ENCODE results near the gene IFNW1.
"Not testable (repeated sequence)": the region's sequence is repeated elsewhere in the genome, so short reads cannot be mapped to it uniquely, and the experiment has no call there.

IFNW1 gene

DNA sequence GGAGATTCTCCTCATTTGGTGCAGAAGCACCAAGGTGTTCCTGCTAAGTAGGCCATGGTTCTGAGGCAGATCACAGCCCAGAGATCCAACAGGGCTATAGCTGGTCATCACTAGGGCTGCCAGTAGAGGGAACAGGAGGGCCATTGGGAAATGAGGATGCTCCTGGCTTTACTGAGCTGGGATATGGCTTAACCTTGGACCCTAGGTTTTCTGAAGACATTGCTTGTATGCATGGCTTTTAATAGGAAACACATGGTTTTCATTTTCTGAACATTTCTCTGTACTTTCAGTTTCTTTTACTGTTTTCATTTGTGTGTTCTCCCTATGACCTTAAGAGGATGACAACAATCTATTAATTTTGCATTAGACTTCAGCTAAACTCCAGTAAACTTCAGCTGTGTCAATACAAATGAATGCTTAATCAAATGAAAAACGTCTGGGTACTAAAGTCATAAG, at the start of gene IFNW1:
IFNW1 (minus strand) TSS at position 406 of the 456 bp plus-strand sequence; CDS start at position 144, 262 bp downstream.
- DNase-seq (ENCODE audit: low spot score) (no peak), FAIRE-seq (no peak)

DNA sequence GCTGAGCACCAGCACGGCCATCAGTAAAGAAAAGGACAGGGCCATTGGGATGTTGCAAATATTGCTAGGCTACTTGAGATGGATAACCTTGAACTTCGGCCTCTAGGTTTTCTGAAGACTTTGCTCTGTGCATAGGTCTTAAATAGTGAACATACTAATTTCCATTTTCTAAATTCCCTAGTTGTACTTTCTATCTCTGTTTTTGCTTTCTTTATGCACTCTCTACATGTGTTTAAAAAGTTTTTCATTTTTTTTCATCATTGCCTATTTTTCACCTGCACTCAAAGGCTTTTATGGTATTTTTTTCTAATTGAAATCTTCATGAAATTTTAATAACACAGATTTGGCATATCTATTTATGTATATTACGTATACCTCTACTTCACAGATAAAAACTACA, 45.9 kb upstream of the IFNW1 start, which contains the start of gene IFNA4:
IFNA4 (minus strand) TSS at position 101 of the 400 bp plus-strand sequence; CDS start at position 45, 56 bp downstream.
- DNase-seq (ENCODE audit: low spot score); FAIRE-seq: not testable (repeated sequence)

DNA sequence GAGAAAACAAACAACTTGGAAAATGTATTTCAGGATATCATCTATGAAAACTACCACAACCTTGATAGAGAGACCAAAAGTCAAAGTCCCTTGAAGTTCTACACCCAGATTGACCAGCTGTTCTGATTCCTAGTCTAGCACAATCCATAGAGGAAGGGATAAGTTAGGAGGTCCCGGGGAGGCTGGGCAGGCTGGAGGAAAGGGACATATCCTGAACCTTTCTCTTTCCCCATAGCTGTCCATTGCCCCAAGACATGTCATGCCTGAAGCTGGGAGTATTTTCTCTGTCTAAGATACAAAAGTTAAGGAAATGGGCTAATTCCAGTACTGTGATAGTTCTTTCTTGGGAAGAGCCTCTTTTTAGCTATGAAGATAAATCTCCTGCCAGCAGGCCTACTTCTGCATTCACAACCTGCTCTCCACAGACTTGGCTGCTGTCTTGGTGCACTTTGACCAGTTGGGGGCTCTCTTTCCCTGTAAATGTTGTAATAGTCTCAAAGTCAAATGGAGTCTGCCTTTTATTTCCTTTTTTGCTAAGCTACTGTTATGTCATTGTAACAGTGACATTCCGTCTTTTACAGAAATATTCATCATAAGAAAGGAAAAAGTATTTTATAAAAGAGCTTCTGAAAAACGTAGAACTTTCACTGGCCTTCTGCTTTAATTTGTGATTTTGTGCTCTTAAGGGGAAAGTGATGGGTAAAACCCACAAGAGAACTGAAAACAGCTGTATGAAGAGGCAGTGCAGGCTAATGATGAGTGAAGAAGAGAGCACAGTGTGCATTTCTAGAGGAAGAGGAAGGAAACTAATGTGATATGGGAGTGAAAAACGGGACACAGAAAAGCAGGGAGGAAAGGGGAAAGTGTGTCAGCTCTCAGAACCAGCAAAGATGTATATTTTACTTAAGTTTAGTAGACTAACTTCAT, 41.4 kb upstream of the IFNW1 start:
- FAIRE-seq; DNase-seq (ENCODE audit: low spot score): not testable (repeated sequence)

DNA sequence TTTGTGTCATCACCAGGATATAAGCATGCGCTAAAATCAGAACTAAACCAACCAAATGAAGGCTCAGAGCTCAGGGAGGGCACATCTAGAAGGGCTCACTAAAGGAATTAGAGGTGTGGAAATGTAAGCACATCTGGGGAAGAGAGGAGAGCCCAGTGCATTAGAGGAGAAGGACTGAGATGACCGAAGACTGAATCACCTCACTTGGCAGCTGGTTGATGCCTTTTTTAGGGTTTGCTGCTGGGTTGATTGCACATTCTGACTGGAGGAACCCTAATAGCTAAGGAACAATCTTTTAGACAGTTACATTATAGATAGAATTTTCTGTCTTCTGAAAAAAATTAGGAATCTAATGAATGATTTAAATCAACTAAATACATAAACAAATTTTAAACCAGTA, 33.0 kb upstream of the IFNW1 start:
- DNase-seq (ENCODE audit: low spot score) (no peak), FAIRE-seq (no peak)

DNA sequence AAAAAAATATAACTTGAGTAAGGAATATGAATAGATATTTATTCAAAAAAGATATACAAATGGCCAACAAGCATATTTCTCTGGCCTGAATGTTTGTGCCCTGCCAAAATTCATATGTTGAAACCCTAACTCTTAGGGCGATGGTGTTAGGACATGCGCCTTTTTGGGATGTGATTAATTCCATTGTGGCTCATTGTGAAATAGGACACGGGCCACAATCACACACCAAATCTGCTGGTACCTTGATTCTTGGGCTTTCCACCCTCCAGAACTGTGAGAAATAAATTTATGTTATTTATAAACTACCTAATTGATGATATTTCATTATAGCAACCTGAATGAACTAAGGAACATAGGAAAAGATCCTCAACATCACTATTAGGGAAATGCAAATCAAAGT, 30.5 kb upstream of the IFNW1 start:
- no peak for FAIRE-seq
- no peak for DNase-seq (ENCODE audit: low spot score)

DNA sequence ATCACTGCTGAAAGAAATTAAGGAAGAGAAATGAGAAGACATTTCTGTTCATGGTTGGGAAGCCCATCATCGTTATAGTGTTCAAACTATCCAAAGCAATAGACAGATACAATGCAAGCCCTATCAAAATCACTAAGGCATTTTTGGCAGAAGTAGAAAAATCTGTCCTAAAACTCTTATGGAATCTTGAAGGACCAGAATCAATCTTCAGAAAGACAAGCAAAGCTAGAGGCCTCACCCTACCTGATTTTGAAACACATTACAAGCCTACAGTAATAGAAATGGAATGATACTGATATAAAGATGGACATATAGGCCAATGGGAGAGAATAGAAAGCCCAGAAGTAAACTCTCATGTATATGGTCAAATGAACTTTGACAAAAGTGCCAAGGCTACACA, 29.7 kb upstream of the IFNW1 start:
- FAIRE-seq = no peak
- DNase-seq (ENCODE audit: low spot score) = no peak

DNA sequence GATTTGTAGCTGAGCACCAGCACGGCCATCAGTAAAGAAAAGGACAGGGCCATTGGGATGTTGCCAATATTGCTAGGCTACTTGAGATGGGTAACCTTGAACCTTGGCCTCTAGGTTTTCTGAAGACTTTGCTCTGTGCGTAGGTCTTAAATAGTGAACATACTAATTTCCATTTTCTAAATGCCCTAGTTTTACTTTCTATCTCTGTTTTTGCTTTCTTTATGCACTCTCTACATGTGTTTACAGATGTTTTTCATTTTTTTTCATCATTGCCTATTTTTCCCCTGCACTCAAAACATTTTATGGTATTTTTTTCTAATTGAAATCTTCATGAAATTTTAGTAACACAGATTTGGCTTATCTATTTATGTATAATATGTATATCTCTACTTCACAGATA, 24.9 kb upstream of the IFNW1 start, which contains the start of gene IFNA21:
IFNA21 (minus strand) TSS at position 101 of the 400 bp plus-strand sequence; CDS start at position 53, 48 bp downstream.
- not testable (repeated sequence) for DNase-seq (ENCODE audit: low spot score); FAIRE-seq

DNA sequence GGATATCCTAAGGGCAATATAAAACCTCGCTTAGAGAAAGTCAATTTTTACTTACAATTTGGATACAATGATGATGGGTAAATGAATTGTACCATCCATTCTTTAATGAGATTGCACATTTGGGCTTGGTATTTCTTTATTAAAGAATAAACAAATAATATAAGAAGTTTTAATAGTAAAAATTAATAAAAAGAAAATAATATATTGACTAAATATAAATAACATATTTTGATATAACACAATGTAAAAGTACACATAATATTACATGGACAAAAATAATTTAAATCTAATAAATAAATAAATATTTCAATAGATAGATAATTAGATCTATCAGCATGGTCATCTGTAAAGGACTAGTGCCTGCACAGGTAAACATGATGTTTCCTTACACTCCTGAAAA, 23.9 kb upstream of the IFNW1 start:
- DNase-seq (ENCODE audit: low spot score) = no peak
- no peak for FAIRE-seq

DNA sequence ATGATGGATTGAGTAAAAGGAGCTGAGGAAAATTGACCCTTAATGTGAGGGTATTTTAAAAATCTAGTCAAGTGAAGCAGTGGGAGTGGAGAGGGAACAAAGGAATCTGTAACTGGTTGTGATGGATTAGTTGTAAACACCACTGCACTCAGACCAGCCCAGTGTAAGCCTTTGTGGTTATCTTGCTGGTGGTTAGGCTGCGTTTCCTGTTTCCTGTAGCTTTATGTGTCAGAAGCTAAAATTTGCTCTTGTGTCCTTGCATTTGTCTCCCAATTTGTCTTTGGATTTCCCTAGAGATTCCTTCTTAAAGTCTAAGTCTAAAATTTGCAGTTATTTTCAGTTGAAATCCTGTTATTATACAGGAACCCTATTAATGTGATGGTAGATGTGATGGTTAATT, 18.5 kb upstream of the IFNW1 start:
- FAIRE-seq (no peak), DNase-seq (ENCODE audit: low spot score) (peak; percentile 3)

DNA sequence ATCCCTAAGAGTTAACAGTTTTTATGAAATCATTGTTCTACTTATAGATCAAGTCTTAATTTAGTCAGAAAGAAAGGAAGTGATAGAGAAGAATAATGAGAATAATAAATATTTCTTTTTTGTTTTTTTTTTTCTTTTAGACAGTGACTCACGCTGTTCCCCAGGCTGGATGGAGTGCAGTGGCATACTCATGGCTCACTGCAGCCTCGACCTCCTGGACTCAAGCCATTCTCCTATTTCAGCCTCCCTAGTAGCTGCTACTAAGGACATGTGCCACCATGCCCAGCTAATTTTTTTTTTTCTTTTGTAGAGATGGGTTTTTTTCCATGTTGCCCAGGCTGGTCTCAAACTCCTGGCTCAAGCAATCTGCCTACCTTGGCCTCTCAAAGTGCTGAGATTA, 13.9 kb upstream of the IFNW1 start:
- FAIRE-seq (no peak), DNase-seq (ENCODE audit: low spot score) (no peak)

DNA sequence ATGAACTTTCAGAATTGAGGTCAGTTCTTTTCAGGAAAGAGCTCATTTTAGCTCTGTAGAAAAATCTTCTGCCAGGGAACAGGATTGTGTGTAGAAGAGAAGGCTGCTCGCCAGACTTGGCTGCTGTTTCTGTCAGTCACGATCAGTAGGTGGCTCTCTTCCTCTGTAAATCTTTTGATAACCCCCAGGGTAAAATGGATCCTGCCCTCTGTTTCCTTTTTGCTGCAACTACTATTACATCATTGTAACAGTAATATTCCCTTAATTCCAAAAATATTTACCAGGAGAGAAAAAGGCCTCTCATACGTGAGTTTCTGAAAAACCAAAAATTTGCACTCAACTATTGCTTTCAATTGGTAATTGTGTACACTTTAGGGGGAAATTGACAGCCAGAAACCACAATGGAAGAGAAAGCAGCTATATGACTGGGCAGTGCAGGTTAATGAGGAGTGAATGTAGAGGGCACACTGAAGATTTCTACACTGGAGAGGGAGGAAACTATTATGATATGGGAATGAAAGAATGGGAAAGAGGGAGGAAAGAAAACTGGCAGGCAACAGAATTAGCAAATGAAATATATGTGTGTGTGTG, 12.5 kb upstream of the IFNW1 start:
- no peak for FAIRE-seq
- DNase-seq (ENCODE audit: low spot score) = peak; percentile 26

DNA sequence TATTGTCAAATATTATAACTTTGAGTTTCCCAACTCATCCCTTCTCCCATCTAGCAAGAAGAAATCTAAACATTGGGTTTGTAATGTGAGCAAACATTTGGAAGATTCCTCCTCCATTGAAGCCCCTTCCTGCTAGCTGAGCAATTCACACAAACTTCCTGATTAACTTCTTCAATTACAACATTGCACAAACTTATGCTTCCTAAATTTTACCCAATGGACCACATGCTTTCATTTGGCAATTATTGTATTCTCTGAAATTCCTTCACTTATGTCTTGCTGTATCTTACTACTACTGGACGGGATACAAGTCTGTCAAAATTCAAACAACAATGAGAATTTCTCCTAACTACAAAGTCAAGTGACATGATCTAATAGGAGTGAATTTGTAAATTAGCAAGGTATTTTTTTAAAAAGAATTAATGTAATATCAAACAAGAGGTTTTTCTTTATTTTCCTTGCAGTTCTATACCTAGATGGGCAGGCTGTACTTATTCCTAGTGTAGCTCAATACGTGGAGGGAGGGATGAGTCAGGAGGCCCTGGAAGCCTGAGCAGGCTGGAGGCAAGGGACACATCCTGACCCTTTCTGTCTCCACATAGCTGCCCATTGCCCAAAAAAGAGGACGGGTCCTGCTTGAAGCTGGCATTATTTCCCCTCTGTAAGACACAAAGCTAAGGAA, 11.8 kb upstream of the IFNW1 start:
- FAIRE-seq = no peak

DNA sequence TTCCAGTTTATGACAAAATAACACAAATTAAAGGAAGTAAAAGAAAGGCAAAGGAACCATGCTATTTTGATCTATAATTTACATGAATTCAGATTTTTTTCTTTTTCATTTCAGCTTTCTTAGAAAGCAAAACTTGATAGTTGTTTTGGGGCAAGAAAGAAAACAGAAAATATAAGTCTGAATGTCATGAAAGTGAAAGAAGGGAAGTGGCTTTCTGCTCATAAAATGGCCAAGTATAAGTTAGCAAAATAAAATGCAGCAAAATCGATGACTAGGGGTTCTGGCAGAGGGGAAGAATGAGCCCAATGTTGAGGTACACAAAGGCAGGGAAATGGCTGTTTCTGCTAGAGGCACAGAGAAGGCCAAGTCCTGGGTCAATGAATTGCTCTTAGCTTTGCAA, 3.0 kb upstream of the IFNW1 start:
- DNase-seq (ENCODE audit: low spot score) (no peak), FAIRE-seq (no peak)

More for the DNA sequence above, 11.8 kb upstream of the IFNW1 start:
- peak; percentile 6 for DNase-seq (ENCODE audit: low spot score)

DNA sequence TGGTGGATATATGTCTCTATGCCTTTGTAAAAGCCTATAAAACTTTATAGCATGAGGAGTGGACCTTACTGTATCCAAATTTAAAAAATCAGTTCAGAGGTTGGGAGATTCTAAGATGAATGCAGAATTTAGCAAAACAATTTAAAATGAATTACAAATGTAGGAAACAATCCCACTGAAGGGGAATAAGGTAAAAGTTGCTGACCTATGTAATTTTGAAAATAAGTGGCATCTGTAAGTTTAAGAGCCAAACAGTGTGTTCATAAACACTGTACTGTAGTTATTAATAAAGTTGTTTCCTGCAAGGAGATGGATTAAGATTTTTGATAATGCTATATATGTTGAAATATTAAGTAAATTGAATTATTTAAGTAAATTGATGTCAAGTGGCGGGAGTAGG, 4.6 kb downstream of the IFNW1 start:
- no peak for DNase-seq (ENCODE audit: low spot score)
- no peak for FAIRE-seq

DNA sequence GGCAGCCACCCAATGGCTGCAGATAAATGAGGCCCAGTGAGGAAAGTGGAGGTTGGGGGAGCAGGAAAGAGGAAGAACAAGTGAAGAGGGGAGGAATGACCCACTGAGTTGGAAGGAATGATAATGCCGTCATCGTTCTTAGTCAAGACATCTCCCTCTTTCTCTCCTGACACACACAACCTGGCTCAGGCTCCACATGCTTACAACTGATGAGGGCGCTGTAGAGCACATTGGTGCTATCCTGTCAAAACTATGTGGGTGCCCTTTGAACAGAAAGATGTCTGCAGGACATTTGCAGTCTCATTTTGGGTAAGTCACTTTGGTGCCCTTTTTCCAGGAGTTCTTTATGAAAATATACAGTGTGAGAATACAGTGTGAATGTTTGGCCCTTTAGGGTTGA, 5.9 kb downstream of the IFNW1 start:
- DNase-seq (ENCODE audit: low spot score) = no peak
- FAIRE-seq = no peak

DNA sequence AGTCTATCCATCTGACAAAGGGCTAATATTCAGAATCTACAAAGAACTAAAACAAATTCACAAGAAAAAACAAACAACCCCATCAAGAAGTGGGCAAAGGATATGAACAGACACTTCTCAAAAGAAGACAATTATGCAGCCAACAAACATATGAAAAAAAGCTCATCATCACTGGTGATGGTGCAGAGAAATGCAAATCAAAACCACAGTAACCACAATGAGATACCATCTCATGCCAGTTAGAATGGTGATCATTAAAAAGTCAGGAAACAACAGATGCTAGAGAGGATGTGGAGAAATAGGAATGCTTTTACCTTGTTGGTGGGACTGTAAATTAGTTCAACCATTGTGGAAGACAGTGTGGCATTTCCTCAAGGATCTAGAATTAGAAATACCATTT, 13.4 kb downstream of the IFNW1 start:
- not testable (repeated sequence) for DNase-seq (ENCODE audit: low spot score)

DNA sequence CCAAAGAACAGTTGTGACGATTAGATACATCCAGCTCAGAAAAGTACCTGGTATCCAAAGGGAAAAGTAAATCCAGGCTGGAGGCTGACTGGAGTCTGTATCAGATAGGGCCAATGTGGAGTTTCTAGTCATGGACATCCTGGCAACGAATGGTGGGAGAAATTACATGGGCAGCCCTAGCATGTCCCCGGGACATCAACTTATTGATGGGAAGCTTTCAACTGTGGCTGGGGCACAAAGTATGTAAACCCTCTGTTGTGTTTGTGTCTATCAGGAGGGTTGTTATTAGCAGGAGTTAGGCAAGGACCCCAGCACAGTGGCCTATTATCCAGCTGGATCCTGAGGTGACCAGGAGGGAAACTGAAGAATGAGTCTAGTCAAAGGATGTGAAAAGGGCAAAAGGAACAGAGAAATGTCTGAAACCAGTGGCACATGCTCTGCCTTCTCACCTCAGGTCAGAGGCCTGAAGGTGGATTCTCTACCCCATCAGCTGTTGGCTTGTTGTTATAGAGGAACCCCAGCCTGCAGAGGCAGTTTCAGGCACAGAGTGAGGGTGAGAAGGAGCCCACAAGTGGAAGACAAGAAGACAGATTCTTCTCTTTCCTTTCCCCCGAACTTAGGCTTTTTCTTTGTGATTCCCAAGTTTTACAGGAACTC, 19.9 kb downstream of the IFNW1 start:
- DNase-seq (ENCODE audit: low spot score) (no peak), FAIRE-seq (no peak)

More for the DNA sequence above, 13.4 kb downstream of the IFNW1 start:
- not testable (repeated sequence) for FAIRE-seq

DNA sequence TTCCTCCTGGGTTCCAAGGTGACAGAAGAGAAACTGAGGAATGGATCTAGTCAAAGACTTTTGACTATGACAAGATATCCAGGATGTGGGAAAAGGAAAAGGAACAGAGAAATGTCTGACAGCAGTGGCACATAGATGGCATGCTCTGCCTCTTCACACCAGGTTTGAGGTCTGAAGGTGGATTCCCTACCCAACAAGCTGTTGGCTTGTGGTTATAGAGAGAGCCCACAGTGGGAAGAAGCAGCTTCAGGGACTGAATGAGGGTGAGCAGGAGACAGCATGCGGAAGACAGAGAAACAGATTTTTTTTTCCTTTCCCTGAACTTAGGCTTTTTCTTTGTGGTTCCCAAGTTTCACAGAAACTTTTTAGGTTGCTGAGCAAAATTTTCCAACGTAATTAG, 20.6 kb downstream of the IFNW1 start:
- FAIRE-seq (no peak), DNase-seq (ENCODE audit: low spot score) (no peak)

DNA sequence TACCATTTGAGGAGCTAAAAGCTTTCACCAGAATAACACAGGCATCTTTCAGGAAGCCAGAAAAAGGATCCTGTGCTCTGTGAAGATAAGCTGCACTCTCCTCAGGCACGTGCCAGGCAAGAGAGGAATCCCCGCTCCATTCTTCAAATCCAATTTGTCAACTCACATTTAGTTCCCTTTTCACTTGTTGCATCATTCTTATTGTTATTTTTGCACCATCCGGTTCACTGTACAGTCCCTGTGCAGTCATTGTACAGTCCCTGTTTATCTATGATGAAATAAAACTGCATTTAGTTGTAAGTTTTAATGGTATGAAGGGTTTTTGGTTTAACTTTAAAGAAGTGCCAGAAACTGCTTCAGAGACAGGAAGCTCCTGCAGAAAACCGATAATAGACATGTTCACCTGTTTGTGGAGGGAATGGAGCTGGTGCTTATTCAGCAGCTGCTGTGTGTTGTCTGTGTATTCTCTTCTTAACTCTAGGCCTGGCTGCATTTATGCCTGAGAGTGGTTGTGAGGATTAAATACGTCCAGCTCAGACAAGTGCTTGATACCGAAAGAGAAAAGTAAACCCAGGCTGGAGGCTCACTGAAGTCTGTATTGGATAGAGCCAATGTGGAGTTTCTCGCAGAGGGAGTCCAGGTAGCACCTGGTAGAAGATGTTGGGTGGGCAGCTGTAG, 22.4 kb downstream of the IFNW1 start:
- DNase-seq (ENCODE audit: low spot score) (no peak), FAIRE-seq (no peak)

DNA sequence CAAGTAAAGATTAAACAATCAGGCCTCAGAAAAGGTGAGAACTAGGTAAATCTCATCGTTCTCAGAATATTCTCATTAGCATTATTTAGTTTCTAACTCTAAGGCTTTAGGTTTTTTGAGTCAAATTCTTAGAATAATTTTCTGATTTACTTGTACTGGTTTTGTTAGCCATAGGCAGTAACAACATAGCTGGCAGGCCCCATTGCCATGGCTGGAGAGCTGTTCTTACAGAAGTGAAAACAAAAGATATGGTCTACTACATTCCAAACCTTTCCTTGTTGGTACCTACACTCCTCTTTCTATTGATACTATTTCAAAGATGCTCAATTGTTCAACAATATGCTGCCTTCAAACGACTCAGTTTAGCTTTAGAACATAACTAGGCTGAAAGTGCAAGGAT, 27.3 kb downstream of the IFNW1 start:
- DNase-seq (ENCODE audit: low spot score) (no peak), FAIRE-seq (no peak)
